Gastroesophageal sphincter (tissue), 3 donors: ENCODE data around the gene SNX8.

ENCODE experiments used
- EP300 ChIP-seq: sonication (generic); formaldehyde crosslinking; IDR thresholded peaks from one replicate; pipeline ENCODE4 v1.6.1; 2017; ENCODE audit warnings: antibody characterized with exemption, mild to moderate bottlenecking
- POLR2A ChIP-seq, 2 donors: fragments of 450-650 bp; IDR thresholded peaks; one replicate each; pipeline ENCODE4 v1.6.1; 2017; ENCODE audit warnings: antibody characterized with exemption in 2 of 2, mild to moderate bottlenecking in 2 of 2, moderate library complexity in 1 of 2
- TF ChIP-seq, protein P1 (sequence below), 4 experiments: fragments of 200-600 bp in 2 of 4; fragments of 450-650 bp in 2 of 4; sonication (generic) in 1 of 4; IDR thresholded peaks; one replicate each; pipeline ENCODE4 v1.5.1; 2017 to 2019; ENCODE audit warnings: antibody characterized with exemption in 4 of 4, mild to moderate bottlenecking in 2 of 4, moderate library complexity in 2 of 4

DNA sequence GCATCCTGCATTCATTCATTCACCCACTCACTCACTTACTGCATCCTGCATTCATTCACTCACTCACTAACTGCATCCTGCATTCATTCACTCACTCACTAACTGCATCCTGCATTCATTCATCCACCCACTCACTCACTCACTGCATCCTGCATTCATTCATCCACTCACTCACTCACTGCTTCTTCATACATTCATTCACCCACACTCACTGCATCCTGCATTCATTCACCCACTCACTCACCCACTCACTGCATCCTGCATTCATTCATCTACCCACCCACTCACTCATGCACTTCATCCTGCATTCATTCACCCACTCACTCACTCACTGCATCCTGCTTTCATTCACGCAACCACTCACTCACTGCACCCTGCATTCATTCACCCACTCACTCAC is 1.5 kb upstream of the SNX8 start:
- TF ChIP-seq EP300: no peak
- TF ChIP-seq, protein P1, sequence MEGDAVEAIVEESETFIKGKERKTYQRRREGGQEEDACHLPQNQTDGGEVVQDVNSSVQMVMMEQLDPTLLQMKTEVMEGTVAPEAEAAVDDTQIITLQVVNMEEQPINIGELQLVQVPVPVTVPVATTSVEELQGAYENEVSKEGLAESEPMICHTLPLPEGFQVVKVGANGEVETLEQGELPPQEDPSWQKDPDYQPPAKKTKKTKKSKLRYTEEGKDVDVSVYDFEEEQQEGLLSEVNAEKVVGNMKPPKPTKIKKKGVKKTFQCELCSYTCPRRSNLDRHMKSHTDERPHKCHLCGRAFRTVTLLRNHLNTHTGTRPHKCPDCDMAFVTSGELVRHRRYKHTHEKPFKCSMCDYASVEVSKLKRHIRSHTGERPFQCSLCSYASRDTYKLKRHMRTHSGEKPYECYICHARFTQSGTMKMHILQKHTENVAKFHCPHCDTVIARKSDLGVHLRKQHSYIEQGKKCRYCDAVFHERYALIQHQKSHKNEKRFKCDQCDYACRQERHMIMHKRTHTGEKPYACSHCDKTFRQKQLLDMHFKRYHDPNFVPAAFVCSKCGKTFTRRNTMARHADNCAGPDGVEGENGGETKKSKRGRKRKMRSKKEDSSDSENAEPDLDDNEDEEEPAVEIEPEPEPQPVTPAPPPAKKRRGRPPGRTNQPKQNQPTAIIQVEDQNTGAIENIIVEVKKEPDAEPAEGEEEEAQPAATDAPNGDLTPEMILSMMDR (IDR thresholded peaks at IDR 0.05): no peak
- TF ChIP-seq POLR2A (IDR thresholded peaks at IDR 0.05): no peak
